Measurements from ENCODE around the gene CLSTN2.

Gene CLSTN2

GRCh38 chr3:140521751-140522445 is 586.9 kb downstream of the CLSTN2 start:
- Mint-ChIP-seq H3K36me3 (ENCODE audit: low read depth) (peaks cover 11% of the 10 kb centered on the region), H3K4me1 (no peaks in the 10 kb centered on the region), H3K27ac (no peak overlapping the region), H3K4me3 (no peak overlapping the region), H3K27me3 (ENCODE audit: low read depth, poor library complexity) (peaks cover 11% of the 10 kb centered on the region), H3K9me3 (peaks cover 64% of the 10 kb centered on the region)
- no peak for TF ChIP-seq CTCF (IDR thresholded peaks at IDR 0.05)
- no peak for DNase-seq

- Mint-ChIP-seq H3K27ac (no peak overlapping the region), H3K27me3 (ENCODE audit: low read depth, poor library complexity) (peaks cover 8% of the 10 kb centered on the region), H3K4me3 (no peak overlapping the region), H3K4me1 (no peaks in the 10 kb centered on the region), H3K9me3 (peaks cover 56% of the 10 kb centered on the region), H3K36me3 (ENCODE audit: low read depth) (peaks cover 11% of the 10 kb centered on the region)
- no peak for TF ChIP-seq CTCF (IDR thresholded peaks at IDR 0.05)
- DNase-seq: no peak
Measured at GRCh38 chr3:140522653-140523380, 587.8 kb downstream of the CLSTN2 start.

GRCh38 chr3:140523600-140523999 is 588.6 kb downstream of the CLSTN2 start:
- no peaks in the 10 kb centered on the region for H3K4me1 Mint-ChIP-seq
- H3K4me3 Mint-ChIP-seq: no peak overlapping the region
- H3K27me3 Mint-ChIP-seq (ENCODE audit: low read depth, poor library complexity): peaks cover 7% of the 10 kb centered on the region
- H3K9me3 Mint-ChIP-seq: peaks cover 48% of the 10 kb centered on the region
- H3K36me3 Mint-ChIP-seq (ENCODE audit: low read depth): peaks cover 7% of the 10 kb centered on the region
- H3K27ac Mint-ChIP-seq: no peak overlapping the region
- no peak for DNase-seq
- TF ChIP-seq CTCF (IDR thresholded peaks at IDR 0.05): no peak

GRCh38 chr3:140527156-140527555 is 592.2 kb downstream of the CLSTN2 start:
- Mint-ChIP-seq H3K36me3 (ENCODE audit: low read depth) (no peaks in the 10 kb centered on the region), H3K4me3 (no peak overlapping the region), H3K27ac (no peak overlapping the region), H3K9me3 (peaks cover 25% of the 10 kb centered on the region), H3K27me3 (ENCODE audit: low read depth, poor library complexity) (peaks cover 12% of the 10 kb centered on the region), H3K4me1 (no peaks in the 10 kb centered on the region)
- no peak for TF ChIP-seq CTCF (IDR thresholded peaks at IDR 0.05)
- DNase-seq: no peak

- Mint-ChIP-seq H3K27ac (no peak overlapping the region), H3K9me3 (peaks cover 21% of the 10 kb centered on the region), H3K27me3 (ENCODE audit: low read depth, poor library complexity) (peaks cover 9% of the 10 kb centered on the region), H3K36me3 (ENCODE audit: low read depth) (no peaks in the 10 kb centered on the region), H3K4me3 (no peak overlapping the region), H3K4me1 (no peaks in the 10 kb centered on the region)
- no peak for DNase-seq
- no peak for TF ChIP-seq CTCF (IDR thresholded peaks at IDR 0.05)
Measured at GRCh38 chr3:140529096-140529495, 594.1 kb downstream of the CLSTN2 start.

All from nephron progenitor cell (in vitro differentiated cells).